HEK293 (cell line): ENCODE results near the gene ZNF350.

Source experiments
- CTCF ChIA-PET: fragments of 350-600 bp; formaldehyde crosslinking; extraction: SDS; loops from one replicate; lab custom pipeline; 2021; ENCODE audit warnings: antibody characterized with exemption; lab: Yijun Ruan, JAX
- POLR2A ChIA-PET: fragments of 300-600 bp; formaldehyde crosslinking; extraction: SDS; loops from one replicate; lab custom pipeline; 2020; ENCODE audit warnings: antibody characterized with exemption, inconsistent platforms; lab: Yijun Ruan, JAX
- H3K27ac ChIP-seq: fragments of 200-500 bp; sonication (Bioruptor generic); 2 replicates; pipeline ENCODE4 v1.5.1; 2014; ENCODE audit warnings: low read depth, low read length, control low read depth, inconsistent platforms; ENCODE audit errors: extremely low read depth
- H3K36me3 ChIP-seq, 2 experiments: fragments of 200-500 bp in 1 of 2; sonication (Bioruptor generic) in 1 of 2; 1 replicate in 1 of 2; 2 replicates in 1 of 2; pipeline ENCODE4 v1.5.1; 2014 to 2017; ENCODE audit warnings: inconsistent platforms in 2 of 2, low read length in 2 of 2; ENCODE audit not compliant: control insufficient read depth in 2 of 2, insufficient read depth in 1 of 2
- H3K4me1 ChIP-seq: fragments of 200-500 bp; sonication (Bioruptor generic); 2 replicates; pipeline ENCODE4 v1.5.1; 2014; ENCODE audit warnings: mild to moderate bottlenecking, low read length, inconsistent platforms; ENCODE audit not compliant: control insufficient read depth, insufficient read depth
- H3K4me3 ChIP-seq: 2 replicates; pipeline ENCODE4 v1.5.1; 2011; ENCODE audit warnings: low read depth, mild to moderate bottlenecking, control low read depth, low read length, moderate library complexity
- H3K9me3 ChIP-seq: fragments of 200-500 bp; sonication (Bioruptor generic); 2 replicates; pipeline ENCODE4 v1.5.1; 2014; ENCODE audit warnings: low read depth, low read length, inconsistent platforms; ENCODE audit not compliant: control insufficient read depth, insufficient read depth
- GLI2 ChIP-seq: fragments of 450-650 bp; formaldehyde crosslinking; IDR thresholded peaks from 2 replicates; pipeline ENCODE4; 2017; ENCODE audit warnings: missing biosample characterization, missing genetic modification characterization, low read depth, borderline replicate concordance
- KLF10 ChIP-seq: fragments of 450-650 bp; IDR thresholded peaks from 2 replicates; pipeline ENCODE4 v1.5.1; 2018; ENCODE audit warnings: missing biosample characterization, mild to moderate bottlenecking, missing genetic modification characterization
- KLF8 ChIP-seq: fragments of 450-650 bp; formaldehyde crosslinking; IDR thresholded peaks from 2 replicates; pipeline ENCODE4 v1.5.1; 2016; ENCODE audit warnings: missing biosample characterization, missing genetic modification characterization
- MEIS1 ChIP-seq: sonication (generic); formaldehyde crosslinking; IDR thresholded peaks from 2 replicates; pipeline ENCODE4 v1.8.1; 2022; ENCODE audit warnings: missing genetic modification reagents, mild to moderate bottlenecking, borderline replicate concordance
- OVOL3 ChIP-seq: fragments of 450-650 bp; formaldehyde crosslinking; IDR thresholded peaks from 2 replicates; pipeline ENCODE4 v1.5.1; 2016; ENCODE audit warnings: missing biosample characterization, missing genetic modification characterization
- SP2 ChIP-seq: fragments of 450-650 bp; formaldehyde crosslinking; IDR thresholded peaks from 2 replicates; pipeline ENCODE4 v1.5.1; 2016; ENCODE audit warnings: missing biosample characterization, missing genetic modification characterization
- SP3 ChIP-seq: fragments of 450-650 bp; formaldehyde crosslinking; IDR thresholded peaks from 2 replicates; pipeline ENCODE4 v1.5.1; 2016; ENCODE audit warnings: missing biosample characterization, missing genetic modification characterization
- ZBTB48 ChIP-seq: fragments of 450-650 bp; formaldehyde crosslinking; IDR thresholded peaks from 2 replicates; pipeline ENCODE4 v1.5.1; 2016; ENCODE audit warnings: missing biosample characterization, missing genetic modification characterization
- ZNF132 ChIP-seq: fragments of 450-650 bp; formaldehyde crosslinking; IDR thresholded peaks from 2 replicates; pipeline ENCODE4 v1.5.1; 2017; ENCODE audit warnings: missing biosample characterization, missing genetic modification characterization, borderline replicate concordance
- ZNF169 ChIP-seq: fragments of 450-650 bp; formaldehyde crosslinking; IDR thresholded peaks from 2 replicates; pipeline ENCODE4 v1.5.1; 2016; ENCODE audit warnings: missing biosample characterization, missing genetic modification characterization
- ZNF19 ChIP-seq: fragments of 450-650 bp; formaldehyde crosslinking; IDR thresholded peaks from 2 replicates; pipeline ENCODE4; 2016; ENCODE audit warnings: missing biosample characterization, missing genetic modification characterization, low read depth
- ZNF223 ChIP-seq: fragments of 450-650 bp; formaldehyde crosslinking; IDR thresholded peaks from 2 replicates; pipeline ENCODE4 v1.5.1; 2016; ENCODE audit warnings: missing biosample characterization, missing genetic modification characterization
- ZNF23 ChIP-seq: fragments of 450-650 bp; formaldehyde crosslinking; IDR thresholded peaks from 2 replicates; pipeline ENCODE4 v1.5.1; 2016; ENCODE audit warnings: missing biosample characterization, missing genetic modification characterization, borderline replicate concordance
- ZNF248 ChIP-seq: fragments of 450-650 bp; formaldehyde crosslinking; IDR thresholded peaks from 2 replicates; pipeline ENCODE4 v1.5.1; 2017; ENCODE audit warnings: missing biosample characterization, missing genetic modification characterization
- ZNF26 ChIP-seq: fragments of 450-650 bp; formaldehyde crosslinking; IDR thresholded peaks from 2 replicates; pipeline ENCODE4 v1.5.1; 2016; ENCODE audit warnings: missing biosample characterization, missing genetic modification characterization
- ZNF350 ChIP-seq: fragments of 450-650 bp; formaldehyde crosslinking; IDR thresholded peaks from 2 replicates; pipeline ENCODE4 v1.5.0; 2017; ENCODE audit warnings: missing biosample characterization, mild to moderate bottlenecking, missing genetic modification characterization
- ZNF362 ChIP-seq: fragments of 450-650 bp; formaldehyde crosslinking; IDR thresholded peaks from 2 replicates; pipeline ENCODE4 v1.5.1; 2016; ENCODE audit warnings: missing biosample characterization, missing genetic modification characterization
- ZNF394 ChIP-seq: fragments of 450-650 bp; formaldehyde crosslinking; IDR thresholded peaks from 2 replicates; pipeline ENCODE4 v1.5.1; 2016; ENCODE audit warnings: missing biosample characterization, missing genetic modification characterization, mild to moderate bottlenecking, moderate library complexity, borderline replicate concordance
- ZNF555 ChIP-seq: fragments of 450-650 bp; formaldehyde crosslinking; conservative IDR thresholded peaks from 2 replicates; pipeline ENCODE4 v1.5.1; 2017; ENCODE audit warnings: missing biosample characterization, mild to moderate bottlenecking, missing genetic modification characterization, inconsistent platforms
- ZNF621 ChIP-seq: fragments of 450-650 bp; formaldehyde crosslinking; IDR thresholded peaks from 2 replicates; pipeline ENCODE4 v1.5.1; 2017; ENCODE audit warnings: missing biosample characterization, missing genetic modification characterization
- ZNF624 ChIP-seq: fragments of 450-650 bp; formaldehyde crosslinking; IDR thresholded peaks from 2 replicates; pipeline ENCODE4 v1.5.1; 2017; ENCODE audit warnings: missing biosample characterization, missing genetic modification characterization
- ZNF707 ChIP-seq: fragments of 450-650 bp; formaldehyde crosslinking; IDR thresholded peaks from 2 replicates; pipeline ENCODE4 v1.5.1; 2016; ENCODE audit warnings: missing biosample characterization, missing genetic modification characterization
- ZNF768 ChIP-seq: fragments of 450-650 bp; formaldehyde crosslinking; IDR thresholded peaks from 2 replicates; pipeline ENCODE4 v1.5.1; 2018; ENCODE audit warnings: missing biosample characterization, mild to moderate bottlenecking, missing genetic modification characterization
- TF ChIP-seq, protein P1 (sequence below): fragments of 450-650 bp; formaldehyde crosslinking; IDR thresholded peaks from 2 replicates; pipeline ENCODE4 v1.5.1; 2016; ENCODE audit warnings: missing biosample characterization, missing genetic modification characterization
- TF ChIP-seq, protein P2 (sequence below): fragments of 450-650 bp; formaldehyde crosslinking; IDR thresholded peaks from 2 replicates; pipeline ENCODE4; 2016; ENCODE audit warnings: missing biosample characterization, missing genetic modification characterization
- TF ChIP-seq, protein P3 (sequence below): fragments of 450-650 bp; formaldehyde crosslinking; IDR thresholded peaks from 2 replicates; pipeline ENCODE4 v1.5.1; 2016; ENCODE audit warnings: missing biosample characterization, missing genetic modification characterization

ZNF350 gene

DNA sequence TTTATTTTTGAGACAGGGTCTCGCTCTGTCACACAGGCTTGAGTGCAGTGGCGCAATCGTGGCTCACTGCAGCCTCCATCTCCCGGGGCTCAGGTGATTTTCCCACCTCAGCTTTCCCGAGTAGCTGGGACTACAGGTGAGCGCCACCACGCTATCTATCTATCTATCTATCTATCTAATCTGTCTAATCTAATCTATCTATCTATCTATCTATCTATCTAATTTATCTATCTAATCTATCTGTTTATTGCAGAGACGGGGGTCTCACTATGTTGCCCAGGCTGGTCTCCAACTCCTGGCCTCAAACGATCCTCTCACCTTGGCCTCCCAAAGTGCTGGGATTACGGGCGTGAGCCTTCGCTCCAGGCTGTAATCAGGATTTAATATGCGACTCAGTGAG, 58.8 kb downstream of the ZNF350 start:
- POLR2A ChIA-PET = interaction anchor here (1.1 kb wide), 1 partner anchor 62 kb away, joined by 5 read pairs; no protein-coding TSS in a partner anchor
- TF ChIP-seq GLI2 (tag by site-specific recombination) (no peak), KLF8 (no peak)
- TF ChIP-seq, all 188 proteins: peak for 0
- H3K27ac ChIP-seq = no peak overlapping the region

GRCh38 chr19:51926784-51927741, 59.6 kb downstream of the ZNF350 start, which contains the start of gene ZNF613:
Gene ZNF613, plus strand, starts transcription at chr19:51927472. Its CDS starts 8,749 bp downstream, at chr19:51936221.
- peak within 1 kb of the TSS; percentile 81 for H3K4me3 ChIP-seq
- peaks cover 23 to 24% of the 10 kb centered on the region in 2 experiments for H3K36me3 ChIP-seq
- no peaks in the 10 kb centered on the region for H3K4me1 ChIP-seq
- H3K27ac ChIP-seq = peak within 1 kb of the TSS; percentile 69; the same call in 1 of the 2 replicates
- CTCF ChIA-PET = no interaction called here
- POLR2A ChIA-PET = interaction anchor here (1.1 kb wide), 1 partner anchor 61 kb away, joined by 5 read pairs; no protein-coding TSS in a partner anchor
- H3K9me3 ChIP-seq = no peaks in the 10 kb centered on the region
- TF ChIP-seq ZNF394 (tag by site-specific recombination) = no peak
- TF ChIP-seq KLF10 (tag by site-specific recombination) = no peak
- no peak for TF ChIP-seq ZNF248 (tag by site-specific recombination)
- no peak; the same call in 1 of the 2 replicates for TF ChIP-seq KLF8
- TF ChIP-seq SP3 (tag by site-specific recombination) = peak; percentile 70
- peak; percentile 86 for TF ChIP-seq ZBTB48 (tag by site-specific recombination)
- no peak for TF ChIP-seq ZNF223 (tag by site-specific recombination)
- TF ChIP-seq, protein P1, sequence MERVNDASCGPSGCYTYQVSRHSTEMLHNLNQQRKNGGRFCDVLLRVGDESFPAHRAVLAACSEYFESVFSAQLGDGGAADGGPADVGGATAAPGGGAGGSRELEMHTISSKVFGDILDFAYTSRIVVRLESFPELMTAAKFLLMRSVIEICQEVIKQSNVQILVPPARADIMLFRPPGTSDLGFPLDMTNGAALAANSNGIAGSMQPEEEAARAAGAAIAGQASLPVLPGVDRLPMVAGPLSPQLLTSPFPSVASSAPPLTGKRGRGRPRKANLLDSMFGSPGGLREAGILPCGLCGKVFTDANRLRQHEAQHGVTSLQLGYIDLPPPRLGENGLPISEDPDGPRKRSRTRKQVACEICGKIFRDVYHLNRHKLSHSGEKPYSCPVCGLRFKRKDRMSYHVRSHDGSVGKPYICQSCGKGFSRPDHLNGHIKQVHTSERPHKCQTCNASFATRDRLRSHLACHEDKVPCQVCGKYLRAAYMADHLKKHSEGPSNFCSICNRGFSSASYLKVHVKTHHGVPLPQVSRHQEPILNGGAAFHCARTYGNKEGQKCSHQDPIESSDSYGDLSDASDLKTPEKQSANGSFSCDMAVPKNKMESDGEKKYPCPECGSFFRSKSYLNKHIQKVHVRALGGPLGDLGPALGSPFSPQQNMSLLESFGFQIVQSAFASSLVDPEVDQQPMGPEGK (tag by site-specific recombination) = peak; percentile 44; the same call in 1 of the 2 replicates
- TF ChIP-seq ZNF621 (tag by site-specific recombination) = no peak
- peak; percentile 56 for TF ChIP-seq SP2 (tag by site-specific recombination)
- TF ChIP-seq MEIS1 = no peak
- TF ChIP-seq, protein P2, sequence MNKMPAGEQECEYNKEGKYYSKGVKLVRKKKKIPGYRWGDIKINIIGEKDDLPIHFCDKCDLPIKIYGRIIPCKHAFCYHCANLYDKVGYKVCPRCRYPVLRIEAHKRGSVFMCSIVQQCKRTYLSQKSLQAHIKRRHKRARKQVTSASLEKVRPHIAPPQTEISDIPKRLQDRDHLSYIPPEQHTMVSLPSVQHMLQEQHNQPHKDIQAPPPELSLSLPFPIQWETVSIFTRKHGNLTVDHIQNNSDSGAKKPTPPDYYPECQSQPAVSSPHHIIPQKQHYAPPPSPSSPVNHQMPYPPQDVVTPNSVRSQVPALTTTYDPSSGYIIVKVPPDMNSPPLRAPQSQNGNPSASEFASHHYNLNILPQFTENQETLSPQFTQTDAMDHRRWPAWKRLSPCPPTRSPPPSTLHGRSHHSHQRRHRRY (tag by site-specific recombination) = no peak
- no peak for TF ChIP-seq ZNF707
- TF ChIP-seq ZNF23 (tag by site-specific recombination) = no peak
- no peak for TF ChIP-seq ZNF169 (tag by site-specific recombination)
- TF ChIP-seq GLI2 (tag by site-specific recombination) = no peak
- no peak for TF ChIP-seq ZNF19 (tag by site-specific recombination)
- TF ChIP-seq ZNF768 (tag by site-specific recombination) = no peak
- no peak for TF ChIP-seq ZNF624
- no peak for TF ChIP-seq ZNF132 (tag by site-specific recombination)
- peak; percentile 86 for TF ChIP-seq ZNF350 (tag by site-specific recombination)
- TF ChIP-seq, protein P3, sequence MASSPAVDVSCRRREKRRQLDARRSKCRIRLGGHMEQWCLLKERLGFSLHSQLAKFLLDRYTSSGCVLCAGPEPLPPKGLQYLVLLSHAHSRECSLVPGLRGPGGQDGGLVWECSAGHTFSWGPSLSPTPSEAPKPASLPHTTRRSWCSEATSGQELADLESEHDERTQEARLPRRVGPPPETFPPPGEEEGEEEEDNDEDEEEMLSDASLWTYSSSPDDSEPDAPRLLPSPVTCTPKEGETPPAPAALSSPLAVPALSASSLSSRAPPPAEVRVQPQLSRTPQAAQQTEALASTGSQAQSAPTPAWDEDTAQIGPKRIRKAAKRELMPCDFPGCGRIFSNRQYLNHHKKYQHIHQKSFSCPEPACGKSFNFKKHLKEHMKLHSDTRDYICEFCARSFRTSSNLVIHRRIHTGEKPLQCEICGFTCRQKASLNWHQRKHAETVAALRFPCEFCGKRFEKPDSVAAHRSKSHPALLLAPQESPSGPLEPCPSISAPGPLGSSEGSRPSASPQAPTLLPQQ (tag by site-specific recombination) = peak; percentile 54
- peak; percentile 94 for TF ChIP-seq ZNF362 (tag by site-specific recombination)
- TF ChIP-seq ZNF26 (tag by site-specific recombination) = no peak
- TF ChIP-seq OVOL3 (tag by site-specific recombination) = no peak
- no peak for TF ChIP-seq ZNF555 (tag by site-specific recombination)

More for the DNA sequence above, 58.8 kb downstream of the ZNF350 start:
- H3K4me3 ChIP-seq = peak overlapping the region; percentile 81
- no peaks in the 10 kb centered on the region for H3K9me3 ChIP-seq
- H3K36me3 ChIP-seq = peaks cover 30 to 31% of the 10 kb centered on the region in 2 experiments
- CTCF ChIA-PET = no interaction called here
- H3K4me1 ChIP-seq = no peaks in the 10 kb centered on the region
